Stimulated activated CD8-positive, alpha-beta memory T cell treated with anti-CD3 and anti-CD28 coated beads, Interleukin-12 subunit alpha, Interleukin-12 subunit beta, amount 100 ng/mL, for 1 hour (primary cell): ENCODE measurements around the gene GALNS.
"Not testable (repeated sequence)": the region's sequence is repeated elsewhere in the genome, so short reads cannot be mapped to it uniquely, and the experiment has no call there.

Experiments
- DNase-seq: peaks from one replicate; pipeline ENCODE4 v3.0.0-alpha.2; 2020; ENCODE audit warnings: low read depth

The GALNS gene

DNA sequence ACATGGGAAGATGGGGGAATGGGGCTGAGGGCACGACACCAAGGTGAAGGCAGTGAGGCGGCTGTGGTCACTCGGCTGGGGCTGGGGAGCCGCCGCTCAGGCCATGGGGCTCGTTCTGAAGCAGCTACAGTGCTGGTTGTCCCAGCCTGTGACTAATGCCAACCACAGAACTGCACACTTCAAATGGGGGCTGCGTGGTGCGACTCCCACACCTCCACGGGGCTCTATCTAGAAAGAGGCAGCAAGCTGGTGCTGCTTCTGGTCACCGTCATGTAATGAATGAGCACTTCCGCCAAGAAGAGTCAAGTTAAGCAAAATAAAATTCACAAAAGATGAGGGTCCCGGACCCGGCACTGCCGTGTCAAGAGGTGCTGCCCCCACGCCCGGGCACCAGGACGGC lies 20.0 kb downstream of the GALNS start:
- no peak for DNase-seq

- DNase-seq, result no peak
These were observed 20.9 kb downstream of the GALNS start for GRCh38 chr16:88835818-88836217.

DNA sequence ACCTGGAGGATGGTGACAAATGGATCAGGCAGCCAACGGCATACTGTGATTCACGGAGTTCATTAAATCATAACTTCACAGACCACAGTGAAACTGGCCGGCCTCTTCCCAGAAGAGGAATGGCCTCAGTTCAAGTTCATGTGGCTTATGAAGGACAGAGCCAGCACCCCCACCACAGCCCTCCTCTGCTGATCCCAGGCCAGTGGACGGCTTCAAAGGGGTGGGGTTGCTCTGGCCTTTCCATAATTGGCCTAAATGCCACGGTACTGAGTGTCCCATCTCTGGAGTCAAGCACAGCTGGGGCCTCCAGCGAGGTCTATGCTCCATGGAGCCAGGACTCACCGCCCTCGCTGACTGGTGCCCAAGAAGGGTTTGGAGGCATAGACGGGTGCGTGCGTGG lies 21.4 kb downstream of the GALNS start:
- no peak for DNase-seq

GRCh38 chr16:88834670-88835069 lies 22.1 kb downstream of the GALNS start:
- DNase-seq, result no peak

DNA sequence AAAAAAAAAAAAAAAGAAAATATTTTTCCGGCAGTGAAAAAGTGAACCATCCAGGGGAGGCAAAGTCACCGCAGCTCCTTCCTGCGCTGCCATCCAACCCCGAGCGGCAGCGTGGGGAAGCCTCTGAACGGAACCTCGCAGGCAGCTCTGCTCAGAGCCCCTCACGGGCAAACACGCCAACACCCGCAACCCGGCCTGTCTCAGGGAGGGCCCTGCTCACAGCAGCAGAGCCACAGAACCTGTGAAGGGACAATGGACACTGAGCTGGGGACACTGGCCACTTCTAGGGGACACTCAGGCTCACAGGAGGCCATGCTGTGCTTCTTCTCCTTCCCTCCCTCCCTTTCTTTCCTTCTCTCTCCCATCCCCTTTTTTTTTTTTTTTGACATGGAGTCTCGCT lies 23.7 kb downstream of the GALNS start:
- DNase-seq, result no peak

GRCh38 chr16:88831838-88832237 lies 24.9 kb downstream of the GALNS start:
- DNase-seq, result no peak

DNA sequence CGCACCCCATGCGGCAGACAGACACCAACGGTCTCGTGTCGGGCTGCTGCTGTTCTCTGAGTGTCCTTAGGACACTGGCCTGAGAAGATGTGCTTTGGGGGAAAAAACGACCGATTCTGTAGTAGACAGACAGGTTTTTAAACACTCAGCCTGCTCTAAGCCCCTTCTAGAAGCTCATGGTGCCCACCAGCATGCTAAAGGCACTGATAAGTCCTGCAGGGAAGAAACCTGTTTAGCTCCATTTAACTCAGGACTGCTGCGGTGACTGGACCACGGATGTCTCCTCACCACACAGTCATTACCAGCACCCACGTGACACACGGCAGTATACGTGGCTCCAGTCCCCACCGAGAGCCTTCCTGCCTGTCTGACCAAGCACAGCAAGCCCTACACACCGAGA lies 26.0 kb downstream of the GALNS start:
- no peak for DNase-seq

DNA sequence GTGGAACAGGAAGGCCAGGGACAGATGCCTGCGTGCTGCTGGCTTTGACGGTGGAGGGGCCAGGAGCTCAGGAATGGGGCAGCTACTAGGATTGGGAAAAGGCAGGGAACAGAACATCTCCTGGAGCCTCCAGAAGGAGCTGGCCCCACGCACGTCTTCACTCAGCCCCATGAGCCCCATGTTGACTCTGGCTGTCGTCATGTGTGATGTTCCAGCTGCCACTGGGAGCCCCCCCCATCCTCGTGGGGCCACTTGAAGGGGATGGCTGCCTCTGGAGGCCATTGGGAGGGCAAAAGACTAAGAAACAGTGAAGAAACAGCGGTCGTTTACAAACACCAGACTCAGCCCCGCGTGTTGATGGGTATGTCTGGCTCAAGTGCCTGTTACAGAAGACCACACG lies 26.5 kb downstream of the GALNS start:
- DNase-seq, result no peak

- DNase-seq, result no peak
These were observed 28.0 kb downstream of the GALNS start for GRCh38 chr16:88828711-88829110.

DNA sequence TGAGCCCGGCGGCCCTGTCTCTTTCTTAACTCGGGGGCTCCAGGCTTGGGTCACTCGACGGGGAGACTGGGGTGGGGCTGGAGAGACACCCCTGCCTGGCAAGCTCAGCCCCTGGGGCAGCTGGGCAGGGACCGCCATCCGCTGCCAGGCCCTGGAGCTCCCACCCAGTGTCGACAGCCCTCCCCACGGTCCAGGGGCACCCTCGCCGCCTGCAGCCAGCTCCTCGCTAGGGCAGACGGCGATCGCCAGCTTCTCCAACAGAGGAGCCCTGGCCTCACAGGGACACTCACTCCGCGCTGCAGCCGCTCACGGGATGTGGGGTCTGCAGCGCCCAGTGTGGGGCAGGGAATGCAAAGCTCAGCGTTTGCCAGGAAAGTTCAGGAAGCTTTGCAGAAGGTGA lies 29.0 kb downstream of the GALNS start:
- no peak for DNase-seq

GRCh38 chr16:88826070-88826840 lies 30.5 kb downstream of the GALNS start:
- DNase-seq, result no peak

DNA sequence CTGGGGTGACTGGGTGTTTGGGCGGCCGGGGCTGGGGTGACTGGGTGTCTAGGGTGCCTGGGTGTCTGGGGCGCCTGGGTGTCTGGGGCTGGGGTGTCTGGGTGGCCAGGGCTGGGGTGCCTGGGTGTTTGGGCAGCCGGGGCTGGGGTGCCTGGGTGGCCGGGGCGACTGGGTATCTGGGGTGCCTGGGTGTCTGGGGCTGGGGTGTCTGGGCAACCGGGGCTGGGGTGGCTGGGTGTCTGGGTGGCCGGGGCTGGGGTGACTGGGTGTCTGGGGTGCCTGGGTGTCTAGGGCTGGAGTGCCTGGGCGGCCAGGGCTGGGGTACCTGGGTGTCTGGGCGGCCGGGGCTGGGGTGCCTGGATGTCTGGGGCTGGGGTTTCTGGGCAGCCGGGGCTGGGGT lies 31.6 kb downstream of the GALNS start:
- no peak for DNase-seq

- no peak for DNase-seq
These were observed 32.3 kb downstream of the GALNS start for GRCh38 chr16:88824256-88825077.

DNA sequence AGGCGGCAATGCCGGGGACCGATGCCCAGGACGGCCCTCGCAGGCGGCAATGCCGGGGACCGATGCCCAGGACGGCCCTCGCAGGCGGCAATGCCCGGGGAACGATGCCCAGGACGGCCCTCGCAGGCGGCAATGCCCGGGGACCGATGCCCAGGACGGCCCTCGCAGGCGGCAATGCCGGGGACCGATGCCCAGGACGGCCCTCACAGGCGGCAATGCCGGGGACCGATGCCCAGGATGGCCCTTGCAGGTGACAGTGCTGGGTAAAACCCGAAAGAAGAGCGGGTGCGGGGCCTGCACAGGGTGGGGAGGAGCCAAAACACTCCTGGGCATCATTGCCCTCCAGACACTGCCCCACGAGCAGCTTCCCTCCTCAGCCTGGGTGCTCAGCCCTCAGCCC lies 33.1 kb downstream of the GALNS start:
- DNase-seq, result not testable (repeated sequence)

- no peak for DNase-seq
These were observed 34.3 kb downstream of the GALNS start for GRCh38 chr16:88822281-88823040.

- no peak for DNase-seq
These were observed 35.4 kb downstream of the GALNS start for GRCh38 chr16:88821168-88821850.

DNA sequence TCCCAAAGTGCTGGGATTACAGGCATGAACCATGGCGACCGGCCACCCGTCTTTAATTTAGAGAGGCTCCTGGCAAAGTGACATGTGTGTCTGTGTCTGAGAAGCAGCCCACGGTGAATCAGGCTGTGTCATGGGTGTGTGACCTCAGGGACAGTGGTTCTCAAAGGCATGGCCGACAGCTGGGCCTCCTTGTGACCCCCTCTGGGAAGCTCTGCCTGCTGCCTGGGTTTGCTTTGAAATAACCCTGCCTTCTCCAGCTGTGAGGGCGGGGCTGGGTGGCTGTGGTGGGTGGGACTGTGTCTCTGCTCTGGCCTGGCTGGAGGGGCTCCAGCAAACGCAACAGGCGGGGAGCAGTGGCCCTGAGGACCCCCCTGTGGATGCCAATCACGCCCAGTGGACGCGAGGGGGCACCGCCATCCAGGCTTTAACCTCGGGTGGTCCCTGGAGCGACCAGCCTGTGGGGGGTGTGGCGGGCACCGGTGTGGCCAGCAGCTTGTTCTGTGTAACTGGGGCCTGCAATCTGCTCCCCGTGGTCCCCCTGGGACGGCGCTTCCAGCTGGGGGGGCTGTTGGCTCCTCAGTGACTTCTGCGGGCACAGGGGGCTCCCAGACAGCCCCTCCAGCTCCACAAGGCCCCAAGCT lies 36.2 kb downstream of the GALNS start:
- no peak for DNase-seq

DNA sequence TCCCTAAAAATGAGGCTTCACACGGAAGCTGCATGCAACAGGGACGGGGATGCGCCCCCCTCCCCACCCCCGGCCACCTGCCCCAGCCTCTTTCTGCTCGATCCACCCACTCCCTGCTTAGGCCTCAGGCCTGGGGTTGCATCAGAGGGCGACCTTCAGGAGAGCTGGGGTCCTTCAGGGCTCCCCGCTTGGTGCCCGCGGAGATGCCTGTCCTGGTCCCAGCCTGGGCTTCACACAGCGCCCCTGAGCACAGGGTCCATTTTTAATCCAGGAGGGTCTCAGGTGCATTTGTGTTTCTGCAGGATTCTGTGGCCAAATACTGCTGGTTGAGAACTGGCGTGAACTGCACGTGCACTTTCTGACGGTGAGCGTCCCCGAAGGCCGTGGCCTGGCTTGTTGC lies 37.6 kb downstream of the GALNS start:
- no peak for DNase-seq

DNA sequence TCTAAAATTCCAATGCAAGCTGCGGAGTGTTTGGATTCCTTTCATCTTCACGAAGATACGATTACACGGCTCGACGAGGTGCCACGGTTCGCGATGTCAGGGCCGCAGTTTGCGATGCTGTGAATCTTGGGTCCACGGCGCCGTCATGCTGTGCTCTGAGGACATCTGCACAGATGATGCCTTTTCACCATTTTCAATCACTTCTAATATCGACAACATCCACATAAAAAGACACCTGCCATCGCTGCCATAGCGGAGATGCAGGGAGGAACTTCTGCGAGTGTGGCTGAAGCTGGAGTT lies 38.2 kb downstream of the GALNS start:
- DNase-seq, result no peak

DNA sequence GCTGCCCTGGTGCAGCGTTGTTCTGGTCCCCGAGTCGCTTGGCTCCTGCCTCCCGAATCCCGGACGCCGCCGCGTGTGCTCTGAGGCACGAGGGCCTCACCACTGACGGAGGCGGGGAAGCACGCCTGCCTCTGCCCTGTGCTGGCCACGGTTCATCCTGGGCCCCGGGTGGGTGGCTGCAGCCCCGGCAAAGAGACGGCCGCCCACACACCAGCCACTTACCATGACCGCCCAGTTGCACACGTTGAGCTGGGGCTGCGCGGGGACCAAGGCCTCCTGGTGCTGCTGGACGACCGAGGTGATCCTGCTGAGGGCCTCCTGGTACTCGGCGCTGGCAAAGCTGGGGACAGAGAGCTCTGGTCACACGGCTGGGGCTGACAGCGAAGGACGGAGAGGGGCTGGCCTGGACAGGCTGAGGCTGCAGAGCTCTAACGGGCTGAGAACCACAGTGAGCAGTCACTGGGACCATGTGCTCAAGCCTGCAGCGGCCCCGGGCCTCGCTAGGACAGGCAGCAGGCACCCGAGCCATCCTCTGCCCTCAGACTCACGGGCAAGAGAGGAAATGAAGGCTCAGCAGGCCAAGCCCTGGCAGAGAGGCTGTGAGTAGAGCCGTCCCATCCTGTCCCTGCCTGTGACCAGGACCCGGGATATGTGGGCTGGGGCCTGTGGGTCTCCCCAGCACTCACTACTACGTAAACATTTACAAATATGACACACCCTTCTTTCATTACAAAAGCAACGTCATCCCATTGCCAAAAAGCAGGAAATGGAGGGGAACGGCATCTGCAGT lies 38.8 kb downstream of the GALNS start:
- DNase-seq, result no peak
